Sigmoid colon (tissue), 7 donors: ENCODE data around the gene SMARCA2. TPM values are rescaled to one million over a fixed set of nuclear protein-coding genes. Genes with fewer than 3 reads are reported as not detected.

ENCODE experiments used
- DNase-seq: peaks from one replicate; pipeline ENCODE4 v3.0.0-alpha.2; 2019
- H3K27ac ChIP-seq, 4 donors: fragments of 200-600 bp; sonication (generic); one replicate each; pipeline ENCODE4 v1.5.1; 2016 to 2019; ENCODE audit warnings: mild to moderate bottlenecking in 1 of 4
- H3K27me3 ChIP-seq, 3 donors: fragments of 200-600 bp; sonication (generic); one replicate each; pipeline ENCODE4 v1.5.1; 2019; ENCODE audit warnings: mild to moderate bottlenecking in 1 of 3
- H3K36me3 ChIP-seq, 4 donors: fragments of 200-600 bp; sonication (generic); one replicate each; pipeline ENCODE4 v1.5.1; 2016 to 2019
- H3K4me1 ChIP-seq, 4 donors: fragments of 200-600 bp; sonication (generic); one replicate each; pipeline ENCODE4 v1.5.1; 2017 to 2019
- H3K4me3 ChIP-seq, 4 donors: fragments of 200-600 bp; sonication (generic); one replicate each; pipeline ENCODE4 v1.5.1; 2017 to 2019; ENCODE audit warnings: mild to moderate bottlenecking in 2 of 4, moderate library complexity in 1 of 4
- H3K9me3 ChIP-seq, 4 donors: fragments of 200-600 bp in 3 of 4; sonication (generic) in 3 of 4; one replicate each; pipeline versions ENCODE4 v1.5.1 to v1.6.1; 2013 to 2019
- EP300 ChIP-seq, 4 donors: sonication (generic); formaldehyde crosslinking; IDR thresholded peaks; one replicate each; pipeline ENCODE4 v1.6.1; 2017; ENCODE audit warnings: antibody characterized with exemption in 4 of 4
- POLR2A ChIP-seq, 2 donors: fragments of 450-650 bp; IDR thresholded peaks; one replicate each; pipeline ENCODE4 v1.6.1; 2016; ENCODE audit warnings: antibody characterized with exemption in 2 of 2, mild to moderate bottlenecking in 2 of 2, moderate library complexity in 2 of 2
- POLR2AphosphoS5 ChIP-seq, 4 donors: sonication (generic); formaldehyde crosslinking; IDR thresholded peaks; one replicate each; pipeline ENCODE4 v1.6.1; 2017; ENCODE audit warnings: antibody characterized with exemption in 4 of 4
- WGBS, 2 donors: extraction: QIAGEN DNeasy Blood & Tissue Kit; methylation state at CpG; one replicate each; pipeline ENCODE4 v1.1.7; 2013; 5-methylcytosine and 5-hydroxymethylcytosine counted together
- intact Hi-C: fragments of 100-400 bp; cut with DNase I; formaldehyde crosslinking; loops from one replicate; pipeline ENCODE4 v1.15.1; 2023
- polyA plus RNA-seq, 3 donors: library from polyadenylated mRNA; stranded (reverse); fragments of 200-250 nt; gene quantifications; one replicate each; pipeline ENCODE4 v1.2.3, GENCODE V29; 2013
- total RNA-seq, 4 donors: library from RNA; depleted of rRNA; stranded (reverse); fragments of >200 nt; gene quantifications; one replicate each; pipeline ENCODE4 v1.1.0, GENCODE V29; 2016
- TF ChIP-seq, protein P1 (sequence below), 4 experiments: fragments of 450-650 bp in 3 of 4; fragments of 200-600 bp in 1 of 4; IDR thresholded peaks; one replicate each; pipeline ENCODE4 v1.5.1; 2016 to 2019; ENCODE audit warnings: antibody characterized with exemption in 4 of 4, mild to moderate bottlenecking in 3 of 4, moderate library complexity in 2 of 4
- donor health status: healthy with polysubstance abuse.
- donor health status: Bipolar disorder and iron deficiency.
- donor health status: healthy.

The SMARCA2 gene
- total and polyA plus RNA-seq, 7 donors: 32.1 to 209 (median 75.0) TPM

DNA sequence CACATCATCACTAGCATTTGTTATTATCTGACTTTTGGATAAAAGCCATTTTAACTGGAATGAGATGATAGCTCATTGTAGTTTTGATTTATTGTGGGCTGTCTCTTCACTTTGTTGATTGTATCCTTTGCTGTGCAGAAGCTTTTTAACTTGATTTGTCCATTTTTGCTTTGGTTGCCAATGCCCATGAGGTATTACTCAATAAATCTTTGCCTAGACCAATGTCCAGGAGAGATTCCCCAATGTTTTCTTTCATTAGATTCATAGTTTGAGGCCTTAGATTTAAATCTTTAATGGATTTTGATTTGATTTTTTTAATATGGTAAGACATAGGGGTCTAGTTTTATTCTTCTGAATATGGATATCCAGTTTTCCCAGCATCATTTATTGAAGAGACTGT, 28.8 kb upstream of the SMARCA2 start:
- no peaks in the 10 kb centered on the region for H3K36me3 ChIP-seq
- TF ChIP-seq, protein P1, sequence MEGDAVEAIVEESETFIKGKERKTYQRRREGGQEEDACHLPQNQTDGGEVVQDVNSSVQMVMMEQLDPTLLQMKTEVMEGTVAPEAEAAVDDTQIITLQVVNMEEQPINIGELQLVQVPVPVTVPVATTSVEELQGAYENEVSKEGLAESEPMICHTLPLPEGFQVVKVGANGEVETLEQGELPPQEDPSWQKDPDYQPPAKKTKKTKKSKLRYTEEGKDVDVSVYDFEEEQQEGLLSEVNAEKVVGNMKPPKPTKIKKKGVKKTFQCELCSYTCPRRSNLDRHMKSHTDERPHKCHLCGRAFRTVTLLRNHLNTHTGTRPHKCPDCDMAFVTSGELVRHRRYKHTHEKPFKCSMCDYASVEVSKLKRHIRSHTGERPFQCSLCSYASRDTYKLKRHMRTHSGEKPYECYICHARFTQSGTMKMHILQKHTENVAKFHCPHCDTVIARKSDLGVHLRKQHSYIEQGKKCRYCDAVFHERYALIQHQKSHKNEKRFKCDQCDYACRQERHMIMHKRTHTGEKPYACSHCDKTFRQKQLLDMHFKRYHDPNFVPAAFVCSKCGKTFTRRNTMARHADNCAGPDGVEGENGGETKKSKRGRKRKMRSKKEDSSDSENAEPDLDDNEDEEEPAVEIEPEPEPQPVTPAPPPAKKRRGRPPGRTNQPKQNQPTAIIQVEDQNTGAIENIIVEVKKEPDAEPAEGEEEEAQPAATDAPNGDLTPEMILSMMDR (IDR thresholded peaks at IDR 0.05): no peak
- TF ChIP-seq POLR2AphosphoS5 (IDR thresholded peaks at IDR 0.05): no peak
- TF ChIP-seq EP300 (IDR thresholded peaks at IDR 0.05): no peak
- TF ChIP-seq POLR2A (IDR thresholded peaks at IDR 0.05): no peak
- no peak overlapping the region for H3K4me3 ChIP-seq
- no peak overlapping the region for H3K27ac ChIP-seq
- H3K27me3 ChIP-seq: no peaks in the 10 kb centered on the region
- H3K4me1 ChIP-seq: no peaks in the 10 kb centered on the region
- DNase-seq: no peak
- H3K9me3 ChIP-seq: no peaks in the 10 kb centered on the region
- intact Hi-C loops: no loop called here

GRCh38 chr9:1989500-1989899, 25.6 kb upstream of the SMARCA2 start:
- Histone ChIP-seq H3K27ac (no peak overlapping the region), H3K27me3 (no peaks in the 10 kb centered on the region), H3K36me3 (no peaks in the 10 kb centered on the region), H3K9me3 (no peaks in the 10 kb centered on the region), H3K4me1 (no peaks in the 10 kb centered on the region), H3K4me3 (no peak overlapping the region)
- WGBS, 2 donors: 85 to 93% methylated on average over 2 of the region's 2 CpGs
- intact Hi-C loops: no loop called here
- TF ChIP-seq, protein P1 (IDR thresholded peaks at IDR 0.05): no peak
- TF ChIP-seq EP300 (IDR thresholded peaks at IDR 0.05): no peak
- no peak for TF ChIP-seq POLR2A (IDR thresholded peaks at IDR 0.05)
- no peak for TF ChIP-seq POLR2AphosphoS5 (IDR thresholded peaks at IDR 0.05)
- no peak for DNase-seq

DNA sequence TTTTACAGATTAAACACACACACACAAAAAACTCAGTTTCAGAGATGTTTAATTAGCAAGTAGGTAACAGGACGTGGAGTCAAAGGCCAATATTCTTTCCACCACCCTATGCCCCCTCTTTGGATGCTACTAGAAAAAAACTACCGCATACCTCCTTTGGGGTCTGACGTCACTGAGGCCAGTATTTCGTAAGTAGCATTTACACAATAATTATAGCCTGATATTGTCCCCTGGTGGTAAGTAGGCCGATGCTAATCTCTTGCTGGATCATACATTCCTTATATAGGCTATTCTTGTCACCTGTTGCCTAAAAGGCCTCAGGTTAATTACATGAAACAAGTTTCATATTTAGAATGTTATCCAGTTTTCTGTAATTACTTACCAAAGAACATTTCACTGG, 21.0 kb upstream of the SMARCA2 start:
- Histone ChIP-seq H3K4me3 (no peak overlapping the region), H3K27me3 (no peaks in the 10 kb centered on the region), H3K9me3 (no peaks in the 10 kb centered on the region), H3K27ac (no peak overlapping the region), H3K4me1 (no peaks in the 10 kb centered on the region), H3K36me3 (no peaks in the 10 kb centered on the region)
- 80 to 89% methylated on average over 5 of the region's 5 CpGs for WGBS, 2 donors
- intact Hi-C loops: no loop called here
- no peak for TF ChIP-seq EP300 (IDR thresholded peaks at IDR 0.05)
- TF ChIP-seq POLR2AphosphoS5 (IDR thresholded peaks at IDR 0.05): no peak
- TF ChIP-seq, protein P1 (IDR thresholded peaks at IDR 0.05): no peak
- TF ChIP-seq POLR2A (IDR thresholded peaks at IDR 0.05): no peak
- DNase-seq: no peak

DNA sequence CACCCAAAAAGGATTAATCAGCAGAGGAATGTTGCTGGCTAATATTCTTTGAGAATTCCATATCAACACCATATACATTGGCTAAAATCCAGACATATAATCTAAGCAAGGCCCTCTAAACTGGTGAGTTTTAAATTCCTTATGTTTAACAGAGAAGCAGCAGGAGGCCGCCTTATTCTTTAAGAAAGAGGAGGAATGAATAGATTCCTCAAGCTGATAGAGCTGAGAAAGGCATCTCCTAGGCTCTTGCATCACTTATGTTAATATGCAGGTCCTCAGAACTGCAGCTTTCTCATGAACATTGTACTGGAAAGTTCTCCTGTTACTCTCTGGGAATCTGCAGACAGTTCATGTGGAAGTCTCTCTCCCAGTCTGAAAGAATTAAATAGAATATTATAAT, 20.1 kb upstream of the SMARCA2 start:
- TF ChIP-seq EP300 (IDR thresholded peaks at IDR 0.05) (no peak), POLR2AphosphoS5 (IDR thresholded peaks at IDR 0.05) (no peak), POLR2A (IDR thresholded peaks at IDR 0.05) (no peak)
- TF ChIP-seq, protein P1 (IDR thresholded peaks at IDR 0.05): no peak
- H3K4me3 ChIP-seq: no peak overlapping the region
- intact Hi-C loops: no loop called here
- H3K9me3 ChIP-seq: no peaks in the 10 kb centered on the region
- no peak overlapping the region for H3K27ac ChIP-seq
- DNase-seq: no peak
- H3K4me1 ChIP-seq: no peaks in the 10 kb centered on the region
- 91 to 93% methylated on average over 1 of the region's 1 CpG for WGBS, 2 donors
- H3K27me3 ChIP-seq: no peaks in the 10 kb centered on the region
- H3K36me3 ChIP-seq: no peaks in the 10 kb centered on the region

DNA sequence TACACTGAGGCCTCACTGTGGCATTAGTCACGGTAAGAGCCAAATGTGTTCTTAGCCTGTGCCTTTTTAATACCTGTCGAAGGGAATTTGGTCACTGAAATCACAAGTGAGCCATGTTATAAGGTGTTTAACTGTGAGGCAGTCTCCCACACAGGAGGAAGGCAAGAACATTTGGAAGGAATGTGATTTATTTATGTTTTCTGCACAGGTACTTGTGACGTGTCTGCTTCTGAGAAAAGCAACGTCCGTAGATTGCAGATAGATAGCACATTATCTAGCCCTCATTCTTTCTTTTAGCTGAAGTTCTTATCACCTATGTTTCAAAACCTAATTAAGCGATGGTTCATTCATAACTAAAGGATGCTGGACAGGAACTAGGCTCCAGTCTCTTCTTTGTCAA, 19.0 kb upstream of the SMARCA2 start:
- Histone ChIP-seq H3K4me1 (no peaks in the 10 kb centered on the region), H3K27me3 (no peaks in the 10 kb centered on the region), H3K4me3 (no peak overlapping the region), H3K9me3 (no peaks in the 10 kb centered on the region), H3K27ac (no peak overlapping the region), H3K36me3 (no peaks in the 10 kb centered on the region)
- TF ChIP-seq EP300 (IDR thresholded peaks at IDR 0.05) (no peak), POLR2A (IDR thresholded peaks at IDR 0.05) (no peak)
- TF ChIP-seq, protein P1 (IDR thresholded peaks at IDR 0.05): no peak
- DNase-seq: no peak
- intact Hi-C loops: no loop called here
- 91 to 93% methylated on average over 6 of the region's 6 CpGs for WGBS, 2 donors
